PFSK-1 (cell line): Measurements from ENCODE around the gene CDCA8.

Experiments
- FOXP2 ChIP-seq: optimal IDR thresholded peaks from 2 replicates; pipeline ENCODE3; 2011; ENCODE audit warnings: borderline replicate concordance, control low read depth, inconsistent platforms; ENCODE audit not compliant: insufficient read depth; ENCODE audit errors: extremely low read length, extremely low read depth
- POLR2AphosphoS5 ChIP-seq: IDR thresholded peaks from 2 replicates; pipeline ENCODE4 v1.6.1; 2012; ENCODE audit warnings: low read depth, mild to moderate bottlenecking, control low read depth, low read length, moderate library complexity
- REST ChIP-seq, 2 experiments: IDR thresholded peaks; 2 replicates each; pipeline versions ENCODE4 v1.6.1 to v1.8.0; 2011 to 2012; ENCODE audit warnings: low read depth in 2 of 2, low read length in 2 of 2, control low read depth in 1 of 2, inconsistent platforms in 1 of 2, mild to moderate bottlenecking in 1 of 2, moderate library complexity in 1 of 2; ENCODE audit not compliant: insufficient read depth in 1 of 2
- SIN3A ChIP-seq: IDR thresholded peaks from 2 replicates; pipeline ENCODE4 v1.6.1; 2012; ENCODE audit warnings: mild to moderate bottlenecking, low read length, moderate library complexity, borderline replicate concordance; ENCODE audit not compliant: insufficient read depth
- TAF1 ChIP-seq: IDR thresholded peaks from 2 replicates; pipeline ENCODE4 v1.6.1; 2012; ENCODE audit warnings: low read length, control low read depth, borderline replicate concordance; ENCODE audit not compliant: insufficient read depth

The CDCA8 gene

GRCh38 chr1:37714226-37714625, 21.9 kb downstream of the CDCA8 start:
- TF ChIP-seq SIN3A (no peak), TAF1 (no peak), FOXP2 (no peak), REST (IDR thresholded peaks at IDR 0.05; ENCODE audit: insufficient read depth in 1 of 2, low read depth in 2 of 2, low read length in 2 of 2) (no peak), POLR2AphosphoS5 (no peak)

GRCh38 chr1:37714689-37715088, 22.4 kb downstream of the CDCA8 start:
- TF ChIP-seq POLR2AphosphoS5: no peak
- no peak for TF ChIP-seq FOXP2
- TF ChIP-seq REST (IDR thresholded peaks at IDR 0.05; ENCODE audit: insufficient read depth in 1 of 2, low read depth in 2 of 2, low read length in 2 of 2): no peak
- TF ChIP-seq SIN3A: no peak
- no peak for TF ChIP-seq TAF1

- TF ChIP-seq FOXP2: no peak
- no peak for TF ChIP-seq REST (IDR thresholded peaks at IDR 0.05; ENCODE audit: insufficient read depth in 1 of 2, low read depth in 2 of 2, low read length in 2 of 2)
- TF ChIP-seq POLR2AphosphoS5: no peak
- no peak for TF ChIP-seq TAF1
These were observed 24.0 kb downstream of the CDCA8 start for GRCh38 chr1:37716321-37716720.

- TF ChIP-seq POLR2AphosphoS5: no peak
These were observed 25.3 kb downstream of the CDCA8 start for GRCh38 chr1:37717631-37718030.

GRCh38 chr1:37718181-37718900, 26.0 kb downstream of the CDCA8 start:
- TF ChIP-seq POLR2AphosphoS5: no peak
- no peak for TF ChIP-seq FOXP2
- TF ChIP-seq TAF1: no peak
- no peak for TF ChIP-seq SIN3A
- TF ChIP-seq REST (IDR thresholded peaks at IDR 0.05; ENCODE audit: insufficient read depth in 1 of 2, low read depth in 2 of 2, low read length in 2 of 2): no peak
